ENCODE results near the gene WDPCP. TPM values are rescaled to one million over a fixed set of nuclear protein-coding genes. Genes with fewer than 3 reads are reported as not detected.
A peak's percentile ranks its signal among the peaks of the same experiment; 100 is the strongest.
"Not testable (repeated sequence)": the region's sequence is repeated elsewhere in the genome, so short reads cannot be mapped to it uniquely, and the experiment has no call there.

Gene WDPCP
- total RNA-seq, 1 donor from 2014 or later: 5.3 TPM

DNA sequence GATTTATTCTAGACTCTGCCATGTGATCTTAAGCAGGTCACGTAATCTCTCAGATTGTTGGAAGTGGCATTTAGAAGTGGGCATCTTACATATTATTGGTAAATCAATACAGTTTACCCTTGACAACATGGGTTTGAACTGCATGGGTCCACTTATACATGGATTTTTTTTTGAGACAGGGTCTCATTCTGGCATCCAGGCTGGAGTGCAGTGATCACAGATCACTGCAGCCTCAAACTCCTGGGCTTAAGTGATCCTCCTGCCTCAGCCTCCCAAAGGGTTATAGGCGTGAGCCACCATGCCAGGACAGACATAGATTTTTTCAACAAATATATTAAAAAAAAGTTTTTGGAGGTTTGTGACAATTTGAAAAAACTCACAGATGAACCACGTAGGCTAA lies 393.0 kb downstream of the WDPCP start:
- no peak for ATAC-seq

DNA sequence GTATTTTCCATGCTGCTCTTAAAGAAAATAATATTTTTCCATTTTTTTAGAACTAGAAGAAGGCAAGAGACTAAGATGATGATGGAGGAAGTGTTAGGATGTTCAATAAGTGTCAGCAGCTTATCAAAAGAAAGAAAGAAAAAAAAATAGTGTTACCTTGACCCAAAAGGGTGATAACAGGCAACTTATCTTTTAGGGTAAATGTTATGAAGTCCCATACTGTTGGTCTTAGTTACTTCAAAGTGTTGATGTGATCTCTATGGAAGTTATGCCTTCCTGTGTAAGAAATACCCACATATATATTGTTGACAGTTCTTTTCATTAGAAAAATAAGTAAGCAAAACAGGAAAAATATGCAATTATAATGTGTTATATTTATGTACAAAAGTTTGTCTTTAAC lies 394.1 kb downstream of the WDPCP start:
- no peak for ATAC-seq

DNA sequence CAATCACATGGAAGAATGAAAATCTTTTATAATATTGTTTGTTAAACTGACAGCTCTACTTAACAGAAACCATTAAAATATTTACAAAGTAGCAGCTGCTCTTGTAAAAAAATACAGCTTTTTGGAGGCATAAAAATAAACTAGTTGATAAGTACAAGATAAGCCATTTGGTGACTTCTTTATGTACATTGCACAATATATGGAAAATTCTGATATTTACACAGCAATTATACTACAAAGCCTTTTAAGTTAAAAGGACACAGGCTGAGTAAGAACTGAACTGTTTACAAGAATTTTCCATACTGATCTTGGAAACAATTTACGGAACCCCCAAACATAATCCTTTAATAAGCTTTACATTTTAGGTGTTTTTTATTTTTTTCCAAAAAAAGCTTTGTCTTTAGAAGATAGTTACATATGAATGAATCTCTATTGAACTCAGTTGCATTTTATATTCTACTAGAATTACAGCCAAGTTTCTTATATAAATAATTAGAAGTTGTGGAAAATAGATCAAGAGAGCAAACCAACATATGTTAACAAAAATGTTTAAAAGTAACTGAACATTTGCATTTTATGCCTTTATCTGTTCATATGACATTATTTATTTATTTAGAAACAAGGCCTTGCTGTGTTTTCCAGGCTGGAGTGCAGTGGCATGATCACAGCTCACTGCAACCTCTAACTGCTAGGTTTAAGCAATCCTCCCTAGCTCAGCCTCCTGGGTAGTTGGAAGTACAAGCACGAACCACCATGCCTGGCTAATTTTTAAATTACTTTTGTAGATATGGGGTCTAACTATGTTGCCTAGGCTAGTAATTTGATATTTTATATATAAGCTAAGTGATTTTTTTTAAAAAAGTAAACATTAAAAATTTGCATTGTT lies 395.1 kb downstream of the WDPCP start:
- ATAC-seq: no peak

DNA sequence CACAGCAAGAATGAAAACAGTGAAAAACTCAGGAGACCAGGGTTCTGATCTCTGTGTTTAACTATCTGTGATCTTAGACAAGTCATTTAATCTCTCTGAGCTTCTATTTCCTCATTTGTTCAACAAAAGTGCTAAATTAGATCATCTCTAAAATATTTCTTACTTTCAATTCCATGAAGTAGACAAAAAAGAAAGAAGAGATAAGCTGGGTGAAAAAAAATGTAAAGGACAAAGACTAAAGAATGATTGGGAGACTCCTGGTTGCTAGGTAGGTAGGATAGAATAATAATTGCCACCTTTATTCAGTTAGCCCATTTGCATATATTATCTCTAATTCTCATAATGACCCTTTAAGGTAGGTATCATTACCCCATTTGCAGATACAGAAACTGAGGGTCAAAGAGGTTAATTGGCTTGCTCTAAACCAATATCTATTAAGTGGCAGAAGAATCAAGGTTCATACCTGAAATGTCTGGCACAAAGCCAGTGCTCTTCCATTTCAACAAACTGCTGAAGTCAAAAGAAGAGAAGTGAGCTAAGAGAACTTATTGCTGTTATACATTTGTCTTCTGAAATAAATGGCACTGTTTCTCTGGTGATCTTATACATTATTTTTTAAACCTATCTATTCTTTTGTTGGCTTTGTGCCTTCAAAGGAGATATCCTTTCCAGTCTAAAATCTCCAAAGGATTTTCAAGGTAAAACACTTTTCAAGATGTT lies 395.9 kb downstream of the WDPCP start:
- ATAC-seq: no peak

DNA sequence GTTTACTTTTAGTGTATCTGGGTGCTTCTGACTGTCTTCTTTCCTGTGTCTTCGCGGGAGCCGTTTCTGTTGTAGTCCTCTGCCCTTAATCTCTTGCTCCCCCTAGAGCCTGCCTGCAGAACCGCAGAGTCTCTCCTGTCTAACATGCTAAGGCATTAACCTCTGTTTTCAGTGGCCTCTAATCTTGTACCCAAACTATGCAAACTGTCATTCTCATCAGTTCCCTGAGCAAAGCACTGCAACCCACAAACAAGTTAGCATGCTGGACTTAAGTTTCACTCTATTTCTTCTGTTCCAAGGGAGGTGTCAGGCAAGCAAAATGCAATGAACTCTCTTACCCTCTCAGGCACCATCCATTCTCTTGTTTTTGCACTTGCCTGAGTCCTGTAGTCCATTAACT lies 399.3 kb downstream of the WDPCP start:
- peak; percentile 67 for ATAC-seq

DNA sequence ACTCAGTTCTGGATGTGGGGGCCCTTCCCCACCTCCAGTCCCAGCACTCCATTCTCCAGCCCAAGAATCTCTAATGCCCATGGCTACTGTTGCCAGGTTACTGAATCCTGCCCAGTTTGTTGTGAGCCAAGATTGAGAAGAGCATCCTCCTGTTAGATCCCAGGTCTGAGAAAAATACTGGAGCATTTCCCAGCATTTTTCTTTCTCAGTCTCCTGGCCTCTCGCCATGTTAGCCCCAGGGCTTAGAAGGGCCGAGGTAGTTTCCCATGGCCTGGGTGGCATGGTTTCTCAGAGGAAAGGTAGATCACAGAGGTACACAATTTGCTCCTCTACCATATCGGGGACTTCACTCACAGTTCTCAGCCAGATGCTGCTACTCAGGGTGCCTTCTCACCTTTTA lies 401.9 kb downstream of the WDPCP start:
- ATAC-seq: no peak

DNA sequence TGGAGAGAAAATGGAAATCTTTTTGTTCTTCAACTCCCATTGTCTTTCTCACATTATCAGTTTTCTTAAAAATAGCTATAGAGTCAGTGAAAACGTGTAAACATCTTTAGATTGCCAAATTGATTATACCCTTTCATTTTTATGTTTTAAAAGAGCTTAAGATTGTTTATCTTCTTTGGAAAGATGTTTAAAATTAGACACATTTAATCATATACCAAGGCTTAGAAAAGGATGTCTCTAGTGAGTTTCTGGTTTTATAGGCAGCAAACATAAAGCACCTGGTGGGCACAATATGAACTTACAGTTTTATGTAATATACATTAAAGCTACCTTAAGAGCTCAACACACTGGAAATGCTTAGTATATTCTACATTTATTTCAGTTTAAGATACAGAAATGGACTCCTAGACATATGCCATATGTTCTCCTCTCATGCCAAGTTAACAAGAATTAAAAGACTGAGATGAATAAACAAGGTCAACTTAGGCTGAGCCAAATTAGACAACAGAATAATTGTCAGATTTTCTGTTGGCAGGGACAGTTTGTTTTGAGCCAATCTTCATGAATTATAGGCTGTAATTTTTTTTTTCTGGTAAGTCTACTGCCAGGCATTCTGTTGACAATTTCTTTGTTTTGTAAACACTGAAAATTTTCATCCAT lies 425.0 kb downstream of the WDPCP start:
- no peak for ATAC-seq

DNA sequence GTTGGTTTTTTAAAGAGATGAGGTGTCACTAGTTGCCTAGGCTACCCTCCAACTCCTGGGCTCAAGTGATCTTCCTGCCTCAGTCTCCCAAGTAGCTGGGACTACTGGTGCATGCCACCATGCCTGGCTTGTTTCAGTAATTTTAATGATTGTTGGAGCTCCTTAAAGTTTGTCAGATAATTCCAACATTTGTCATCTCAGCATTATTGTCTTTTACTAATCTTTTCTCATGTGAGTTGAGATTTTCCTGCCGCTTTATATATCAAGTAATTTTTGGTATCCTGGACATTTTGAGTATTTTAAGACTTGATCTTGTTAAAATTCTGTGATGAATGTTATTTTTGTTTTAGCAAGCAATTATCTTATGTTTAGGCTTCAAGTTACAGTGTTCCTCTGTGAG lies 429.0 kb downstream of the WDPCP start:
- no peak for ATAC-seq

DNA sequence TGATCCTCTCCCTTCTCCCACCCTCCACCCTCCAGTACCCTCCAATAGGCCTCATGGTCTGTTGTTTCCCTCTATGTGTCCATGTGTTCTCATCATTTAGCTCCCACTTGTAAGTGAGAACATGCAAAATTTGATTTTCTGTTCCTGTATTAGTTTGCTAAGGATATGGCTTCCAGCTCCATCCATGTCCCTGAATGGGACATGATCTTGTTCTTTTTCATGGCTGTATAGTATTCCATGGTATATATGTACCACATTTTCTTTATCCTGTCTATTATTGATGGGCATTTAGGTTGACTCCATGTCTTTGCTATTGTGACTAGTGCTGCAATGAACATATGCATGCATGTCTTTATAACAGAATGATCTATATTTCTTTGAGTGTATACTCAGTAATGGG lies 451.6 kb downstream of the WDPCP start:
- not testable (repeated sequence) for ATAC-seq

DNA sequence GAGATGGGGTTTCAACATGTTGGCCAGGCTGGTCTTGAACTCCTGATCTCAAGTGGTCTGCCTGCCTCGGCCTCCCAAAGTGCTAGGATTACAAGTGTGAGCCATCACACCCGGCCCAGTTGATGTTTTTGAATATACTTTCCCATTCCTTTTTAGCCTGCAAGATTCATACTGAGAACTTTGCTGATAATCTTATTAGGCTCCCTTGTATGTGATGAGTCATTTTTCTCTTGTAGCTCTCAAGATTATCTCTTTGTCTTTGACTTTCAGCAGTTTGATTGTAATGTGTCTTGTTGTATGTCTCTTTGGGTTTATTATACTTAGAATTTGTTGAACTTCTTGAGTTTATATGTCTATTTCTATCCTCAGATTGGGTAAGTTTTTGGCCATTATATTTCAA lies 456.3 kb downstream of the WDPCP start:
- no peak for ATAC-seq

DNA sequence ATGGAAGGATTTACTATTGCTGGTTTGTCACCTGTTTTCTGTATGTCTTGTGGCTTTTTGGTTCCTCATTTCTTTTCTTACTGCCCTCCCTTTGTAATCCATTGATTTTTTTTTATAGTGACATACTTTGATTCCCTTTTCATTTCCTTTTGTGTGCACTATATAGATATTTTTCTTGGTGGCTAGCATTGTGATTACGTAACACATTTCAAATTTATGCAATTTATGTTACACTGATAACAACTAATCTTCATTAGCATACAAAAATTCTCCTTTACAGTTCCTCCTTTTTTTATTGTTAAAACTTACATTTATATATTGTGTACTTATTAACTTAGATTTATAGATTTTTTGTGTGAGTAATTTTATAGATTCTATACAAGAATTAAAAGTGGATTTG lies 457.1 kb downstream of the WDPCP start:
- ATAC-seq: no peak

DNA sequence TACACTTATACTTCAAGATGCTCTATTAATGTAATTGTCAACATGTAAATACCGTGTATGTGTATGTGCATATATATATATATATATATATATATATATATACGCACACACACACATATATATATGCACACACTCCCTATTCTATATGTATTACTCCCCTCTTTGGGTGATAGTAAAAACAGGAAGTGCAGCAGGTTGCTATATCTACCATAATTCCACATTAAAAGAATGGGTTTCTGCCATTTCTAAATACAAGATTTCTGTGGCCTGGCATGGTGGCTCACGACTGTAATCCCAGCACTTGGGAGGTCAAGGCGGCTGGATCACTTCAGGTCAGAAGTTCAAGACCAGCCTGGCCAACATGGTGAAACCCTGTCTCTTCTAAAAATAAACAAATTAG lies 460.7 kb downstream of the WDPCP start:
- ATAC-seq: no peak

DNA sequence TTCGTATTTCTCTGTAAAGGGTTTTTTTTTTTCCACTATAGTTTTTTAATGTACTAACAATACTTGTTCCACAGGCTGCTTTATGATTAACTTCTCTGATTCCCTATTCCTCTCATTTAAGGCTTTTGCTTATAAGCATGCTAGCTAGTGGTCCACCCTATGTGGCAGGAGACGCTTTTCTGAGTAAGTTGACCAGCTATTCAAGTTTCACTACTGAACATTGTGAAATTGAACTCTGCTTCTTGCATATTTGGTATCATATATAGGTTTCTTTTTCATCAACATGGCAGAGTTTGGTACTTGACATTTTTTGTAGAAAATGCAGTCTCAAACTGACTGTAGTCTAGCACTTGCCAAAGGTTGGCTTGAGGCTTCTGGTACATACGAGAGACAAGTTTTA lies 463.4 kb downstream of the WDPCP start:
- no peak for ATAC-seq

DNA sequence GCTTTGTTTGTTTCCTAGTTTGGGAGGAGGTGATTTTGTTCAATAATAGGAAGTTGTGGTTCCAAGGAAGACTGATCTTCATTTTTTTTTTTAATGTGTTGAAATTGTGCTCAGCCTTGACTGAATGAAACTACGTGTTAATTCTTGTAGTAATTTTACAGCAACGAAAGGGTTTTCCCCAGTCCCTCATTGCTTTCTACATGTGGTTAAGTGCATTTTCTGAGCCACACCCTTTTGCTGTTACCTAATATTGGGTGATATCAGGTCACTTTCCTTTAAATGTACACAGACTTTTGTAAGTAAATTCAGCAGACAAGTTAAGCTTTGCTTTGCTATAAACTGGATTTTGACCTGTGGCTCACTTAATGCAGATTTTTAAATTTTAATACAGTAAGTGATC lies 464.1 kb downstream of the WDPCP start:
- peak; percentile 82 for ATAC-seq

DNA sequence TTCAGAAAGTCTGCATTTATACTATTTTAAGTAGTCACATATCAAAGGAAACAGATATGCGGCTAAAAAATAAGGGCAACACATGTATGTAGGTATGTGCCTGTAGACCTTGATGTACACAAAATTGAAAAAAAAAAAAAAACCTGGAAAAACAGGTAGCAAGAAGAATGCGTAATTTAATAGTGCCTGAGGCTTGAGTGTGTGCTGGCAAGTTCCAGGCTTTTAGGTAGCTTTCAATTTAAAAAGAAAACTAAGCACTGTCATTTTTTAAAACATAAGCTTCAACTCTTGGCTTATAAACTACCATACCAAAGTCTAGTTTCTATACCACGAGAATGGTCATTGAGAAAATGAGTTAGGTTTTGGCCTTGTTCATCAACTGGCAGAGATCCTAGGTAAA lies 465.4 kb downstream of the WDPCP start:
- ATAC-seq: no peak

DNA sequence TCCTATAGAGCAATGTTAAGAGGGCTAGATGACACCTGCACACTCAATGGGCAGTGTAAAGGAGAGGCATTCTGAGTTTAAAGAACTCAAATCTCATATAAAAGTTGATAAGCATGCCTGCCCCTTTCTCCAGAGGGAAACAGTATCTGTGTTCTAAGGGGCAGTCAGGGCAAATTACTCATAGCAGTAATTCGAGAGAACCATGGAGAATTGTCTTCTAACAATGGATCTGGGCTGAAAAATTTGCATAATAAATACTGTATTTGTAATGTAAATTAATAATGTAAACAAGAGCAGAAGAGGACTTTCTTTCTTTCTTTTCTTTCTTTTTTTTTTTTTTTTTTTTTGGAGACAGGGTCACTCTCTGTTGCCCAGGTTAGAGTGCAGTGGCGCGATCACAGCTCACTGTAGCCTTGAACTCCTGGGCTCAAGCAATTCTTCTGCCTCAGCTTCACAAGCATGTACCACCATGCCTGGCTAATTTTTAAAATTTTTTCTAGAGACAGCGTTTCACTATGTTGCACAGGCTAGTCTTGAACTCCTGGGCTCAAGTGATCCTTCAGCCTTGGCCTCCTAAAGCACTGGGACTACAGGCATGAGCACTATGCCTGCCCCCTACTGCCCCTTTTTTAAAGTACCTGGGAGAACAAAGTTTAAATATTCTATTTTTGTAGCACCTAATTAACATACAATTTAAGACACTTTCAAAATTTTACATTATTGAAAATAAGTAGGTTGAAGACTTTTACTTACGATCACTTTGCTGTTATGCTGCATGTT lies 467.0 kb downstream of the WDPCP start:
- no peak for ATAC-seq

DNA sequence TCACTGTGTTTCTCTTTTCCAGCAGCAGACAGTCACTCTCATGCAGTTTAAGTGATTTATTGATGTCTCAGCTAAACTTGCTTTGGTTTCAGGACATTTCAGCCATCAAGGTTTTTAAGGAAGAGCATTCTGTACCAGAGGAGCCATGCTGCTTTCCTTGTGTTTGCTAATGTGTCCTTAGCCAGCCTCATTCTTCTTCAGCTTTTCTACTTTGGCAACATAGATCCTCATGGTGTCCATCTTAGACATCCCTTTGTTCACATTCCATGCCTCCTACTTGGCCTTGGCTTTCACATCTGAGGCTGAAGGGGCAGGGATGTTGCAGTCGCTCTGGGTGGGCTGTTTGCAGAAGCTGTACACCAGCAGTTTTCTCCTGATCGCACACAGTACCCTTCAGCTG lies 469.5 kb downstream of the WDPCP start:
- no peak for ATAC-seq

DNA sequence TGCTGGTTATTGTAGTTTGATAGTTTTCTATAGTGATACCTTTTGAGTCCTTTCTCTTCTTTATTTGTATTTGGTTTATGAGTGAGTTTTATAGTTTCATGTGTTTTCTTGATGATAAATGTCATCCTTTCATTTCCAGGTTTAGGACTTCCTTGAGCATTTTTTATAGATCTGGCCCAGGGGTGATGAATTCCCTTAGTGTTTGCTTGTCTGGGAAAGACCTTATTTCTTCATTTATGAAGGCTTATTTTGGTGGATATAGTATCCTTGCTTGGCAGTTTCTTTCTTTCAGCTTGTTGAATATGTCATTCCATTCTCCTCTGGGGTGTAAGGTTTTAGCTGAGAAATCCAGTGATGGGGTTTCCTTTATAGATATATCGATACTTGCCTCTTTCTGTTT lies 483.8 kb downstream of the WDPCP start:
- no peak for ATAC-seq

DNA sequence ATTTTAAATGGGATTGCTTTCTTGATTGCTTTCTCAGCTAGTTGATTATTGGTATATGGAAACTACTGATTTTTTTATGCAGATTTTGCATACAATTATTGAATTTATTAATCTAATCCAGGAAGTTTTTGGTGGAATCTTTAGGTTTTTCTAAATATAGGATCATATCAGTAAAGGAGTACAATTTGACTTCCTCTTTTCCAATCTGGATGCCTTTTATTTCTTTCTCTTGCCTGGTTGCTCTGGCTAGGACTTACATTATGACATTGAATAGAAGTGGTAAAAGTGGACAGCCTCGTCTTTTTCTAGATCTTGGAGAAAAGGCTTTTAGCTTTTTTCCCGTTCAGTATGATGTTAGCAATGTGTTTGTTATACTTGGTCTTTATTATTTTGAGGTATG lies 486.3 kb downstream of the WDPCP start:
- ATAC-seq: no peak

DNA sequence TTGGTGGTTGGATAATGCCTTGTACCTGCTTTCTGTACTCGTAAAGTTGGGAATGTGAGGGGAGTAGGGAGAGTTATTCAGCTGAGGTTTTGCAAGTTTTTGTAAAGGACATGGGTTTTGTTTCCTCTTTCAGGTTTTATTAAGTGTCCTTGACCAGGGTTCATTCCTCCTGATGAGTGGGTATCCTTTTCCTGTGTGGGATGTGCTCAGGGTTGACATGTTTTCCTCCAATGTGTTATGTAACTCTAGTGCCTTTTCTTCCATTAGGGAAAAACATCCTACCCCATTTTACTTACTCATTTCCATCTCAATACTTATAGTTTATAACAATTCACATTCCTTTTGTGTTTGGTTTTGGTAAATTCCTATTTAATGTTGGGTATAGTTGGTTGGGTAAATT lies 489.2 kb downstream of the WDPCP start:
- ATAC-seq: no peak

DNA sequence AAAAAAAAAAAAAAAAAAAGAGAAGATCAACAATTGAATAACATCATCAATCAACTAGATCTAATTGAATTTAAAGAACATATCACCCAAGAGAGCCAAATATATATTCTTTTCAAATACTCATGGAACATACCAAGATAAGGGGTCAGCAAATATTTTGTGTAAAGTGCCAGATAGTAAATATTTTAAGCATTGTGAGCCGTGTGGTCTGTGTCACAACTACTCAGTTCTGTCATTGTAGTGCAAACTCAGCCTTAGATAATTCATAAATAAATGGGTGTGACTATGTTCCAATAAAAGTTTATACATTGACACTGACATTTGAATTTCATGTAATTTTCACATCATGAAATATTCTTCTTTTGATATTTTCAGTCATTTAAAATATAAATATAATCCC lies 491.8 kb downstream of the WDPCP start:
- no peak for ATAC-seq

DNA sequence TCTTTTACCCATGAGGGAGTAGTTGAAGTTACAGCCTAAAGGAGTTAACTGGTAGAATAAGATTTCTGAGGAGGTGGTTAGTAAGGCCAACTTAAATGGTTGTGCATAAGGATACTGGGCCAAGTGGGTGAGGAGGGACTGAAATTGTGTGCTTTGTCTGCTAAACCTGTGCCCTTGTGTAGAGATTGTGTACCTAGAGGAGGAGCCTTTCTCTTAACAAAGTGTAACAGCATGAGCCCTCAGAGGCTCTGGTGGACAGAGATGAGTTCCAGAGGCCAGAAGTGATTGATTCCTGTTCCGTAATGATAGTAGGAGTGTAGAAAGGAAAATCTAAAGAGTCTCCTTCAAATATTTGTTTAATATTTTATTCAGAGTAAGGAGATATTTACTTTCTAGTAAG lies 494.8 kb downstream of the WDPCP start:
- ATAC-seq: no peak

DNA sequence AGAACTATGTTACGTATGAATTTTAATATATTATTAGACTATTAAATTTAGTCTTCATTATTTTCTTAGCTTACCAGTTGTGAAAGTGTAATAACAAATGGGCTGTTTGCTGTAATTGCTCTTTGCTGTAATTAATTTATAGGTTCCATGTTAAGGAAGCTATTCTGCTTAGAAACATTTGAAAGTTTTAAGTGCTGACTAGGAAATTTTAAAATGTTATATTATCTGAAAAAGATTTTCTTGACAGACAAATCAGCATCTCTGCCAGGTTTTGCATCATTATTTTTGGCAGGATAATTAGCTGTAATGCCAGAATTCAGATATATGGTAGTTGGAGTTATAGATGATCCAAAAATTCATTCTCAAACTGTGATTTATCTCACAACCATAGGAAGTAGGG lies 495.4 kb downstream of the WDPCP start:
- ATAC-seq: no peak
